CD4-positive, CD25-positive, alpha-beta regulatory T cell (primary cell): ENCODE measurements around the gene KBTBD3. TPM values are rescaled to one million over a fixed set of nuclear protein-coding genes. Genes with fewer than 3 reads are reported as not detected.
"Not testable (repeated sequence)": the region's sequence is repeated elsewhere in the genome, so short reads cannot be mapped to it uniquely, and the experiment has no call there.

Experiments
- ATAC-seq, 2 donors: fragments of 150-1000 bp; cut with Tn5 transposase; one replicate each; pipeline ENCODE4 v1.10.0; 2021; ENCODE audit warnings: low read depth in 2 of 2, moderate number of reproducible peaks in 2 of 2, moderate library complexity in 1 of 2
- DNase-seq, 3 donors: peaks; one replicate each; pipeline versions ENCODE4 v3.0.0 to v3.0.0-alpha.2; 2012 to 2022; ENCODE audit warnings: mixed read lengths in 1 of 3
- H3K27ac ChIP-seq: one replicate; pipeline ENCODE4 v1.7.0; 2013; ENCODE audit warnings: mild to moderate bottlenecking, low read length; ENCODE audit not compliant: insufficient read depth, poor library complexity, severe bottlenecking
- H3K27me3 ChIP-seq: one replicate; pipeline ENCODE4 v1.7.0; 2013; ENCODE audit warnings: low read length; ENCODE audit not compliant: control insufficient read depth, insufficient read depth
- H3K36me3 ChIP-seq: one replicate; pipeline ENCODE4 v1.7.0; 2013; ENCODE audit warnings: mild to moderate bottlenecking, low read length, moderate library complexity; ENCODE audit not compliant: control insufficient read depth, insufficient read depth
- H3K4me1 ChIP-seq: 2 replicates; pipeline ENCODE4 v1.7.0; 2013; ENCODE audit warnings: mild to moderate bottlenecking, low read length; ENCODE audit not compliant: insufficient read depth, control insufficient read depth, poor library complexity, severe bottlenecking
- H3K4me3 ChIP-seq: one replicate; pipeline ENCODE4 v1.7.0; 2013; ENCODE audit warnings: low read depth, mild to moderate bottlenecking, low read length, moderate library complexity
- H3K9me3 ChIP-seq, 2 experiments: 1 replicate in 1 of 2; 2 replicates in 1 of 2; pipeline ENCODE4 v1.7.0; 2013; ENCODE audit warnings: low read length in 2 of 2, mild to moderate bottlenecking in 1 of 2, moderate library complexity in 1 of 2; ENCODE audit not compliant: control insufficient read depth in 2 of 2
- H3K27ac Mint-ChIP-seq, 3 donors: one replicate each; pipeline ENCODE4 v1.8.0; 2020 to 2022; ENCODE audit warnings: mild to moderate bottlenecking in 3 of 3, mixed read lengths in 3 of 3, moderate library complexity in 2 of 3
- H3K27me3 Mint-ChIP-seq: one replicate; pipeline ENCODE4 v1.8.0; 2022; ENCODE audit warnings: mild to moderate bottlenecking, mixed read lengths
- H3K36me3 Mint-ChIP-seq: one replicate; pipeline ENCODE4 v1.8.0; 2020; ENCODE audit warnings: mixed read lengths
- H3K4me1 Mint-ChIP-seq, 4 donors: one replicate each; pipeline ENCODE4 v1.8.0; 2020 to 2022; ENCODE audit warnings: mixed read lengths in 4 of 4, mild to moderate bottlenecking in 1 of 4
- H3K4me3 Mint-ChIP-seq, 4 donors: one replicate each; pipeline ENCODE4 v1.8.0; 2020 to 2022; ENCODE audit warnings: mild to moderate bottlenecking in 4 of 4, mixed read lengths in 4 of 4, moderate library complexity in 3 of 4
- H3K9me3 Mint-ChIP-seq, 7 donors: one replicate each; pipeline ENCODE4 v1.8.0; 2020 to 2022; ENCODE audit warnings: mixed read lengths in 7 of 7, mild to moderate bottlenecking in 3 of 7, moderate library complexity in 2 of 7
- polyA plus RNA-seq, 4 donors: library from polyadenylated mRNA; unstranded; fragments of 300-500 nt; fragmentation: Illumina TruSeq; gene quantifications; one replicate each; pipeline ENCODE4 v1.2.3, GENCODE V29; 2021
- total RNA-seq: library from RNA; stranded (reverse); gene quantifications from one replicate; pipeline ENCODE4 v1.2.3, GENCODE V29; 2022

Gene KBTBD3
- total and polyA plus RNA-seq, 5 donors from 2014 or later: 7.8 to 12.5 (median 9.2) TPM

GRCh38 chr11:106014035-106014434 is 63.1 kb downstream of the KBTBD3 start:
- H3K27ac ChIP-seq: no peak overlapping the region

GRCh38 chr11:106012744-106013143 is 64.4 kb downstream of the KBTBD3 start:
- no peaks in the 10 kb centered on the region for H3K27me3 Mint-ChIP-seq

More at GRCh38 chr11:106014035-106014434, 63.1 kb downstream of the KBTBD3 start:
- Histone ChIP-seq H3K4me1 (peaks cover 11% of the 10 kb centered on the region), H3K36me3 (peaks cover 22% of the 10 kb centered on the region), H3K9me3 (no peaks in the 10 kb centered on the region), H3K4me3 (no peak overlapping the region), H3K27me3 (no peaks in the 10 kb centered on the region)
- Mint-ChIP-seq H3K4me3 (no peak overlapping the region), H3K36me3 (peaks cover 42% of the 10 kb centered on the region), H3K27me3 (no peaks in the 10 kb centered on the region), H3K4me1 (peaks cover 33 to 56% (median 47%) of the 10 kb centered on the region in 4 donors), H3K27ac (no peak overlapping the region), H3K9me3 (peaks cover 0 to 3% (median 2%) of the 10 kb centered on the region in 7 donors)
- DNase-seq: no peak
- ATAC-seq: no peak

GRCh38 chr11:106011481-106011880 is 65.7 kb downstream of the KBTBD3 start:
- Histone ChIP-seq H3K4me1 (no peaks in the 10 kb centered on the region), H3K27ac (no peak overlapping the region), H3K36me3 (peaks cover 45% of the 10 kb centered on the region), H3K9me3 (no peaks in the 10 kb centered on the region), H3K27me3 (no peaks in the 10 kb centered on the region), H3K4me3 (no peak overlapping the region)
- H3K4me3 Mint-ChIP-seq: no peak overlapping the region
- H3K27me3 Mint-ChIP-seq: no peaks in the 10 kb centered on the region
- peaks cover 55% of the 10 kb centered on the region for H3K36me3 Mint-ChIP-seq
- H3K4me1 Mint-ChIP-seq: peaks cover 30 to 44% (median 39%) of the 10 kb centered on the region in 4 donors
- ATAC-seq: no peak
- peaks cover 0 to 5% (median 2%) of the 10 kb centered on the region in 7 donors for H3K9me3 Mint-ChIP-seq
- no peak for DNase-seq
- peak overlapping the region in 1 of 3 donors; percentile 20 for H3K27ac Mint-ChIP-seq

More at GRCh38 chr11:106012744-106013143, 64.4 kb downstream of the KBTBD3 start:
- H3K4me1 Mint-ChIP-seq: peaks cover 30 to 52% (median 42%) of the 10 kb centered on the region in 4 donors
- Histone ChIP-seq H3K36me3 (peaks cover 33% of the 10 kb centered on the region), H3K4me3 (no peak overlapping the region), H3K4me1 (peaks cover 6% of the 10 kb centered on the region), H3K27me3 (no peaks in the 10 kb centered on the region), H3K27ac (no peak overlapping the region), H3K9me3 (no peaks in the 10 kb centered on the region)
- no peak overlapping the region for H3K4me3 Mint-ChIP-seq
- H3K27ac Mint-ChIP-seq: no peak overlapping the region
- no peak for ATAC-seq
- DNase-seq: no peak
- H3K9me3 Mint-ChIP-seq: peaks cover 0 to 5% (median 2%) of the 10 kb centered on the region in 7 donors
- peaks cover 43% of the 10 kb centered on the region for H3K36me3 Mint-ChIP-seq

- not testable (repeated sequence) for H3K27me3 Mint-ChIP-seq, H3K4me1 ChIP-seq, H3K27me3 ChIP-seq, H3K9me3 ChIP-seq, DNase-seq, H3K27ac ChIP-seq, ATAC-seq, H3K4me3 Mint-ChIP-seq, H3K27ac Mint-ChIP-seq, H3K4me3 ChIP-seq
- H3K36me3 ChIP-seq: peaks cover 31% of the 10 kb centered on the region
- H3K9me3 Mint-ChIP-seq: peaks cover 2 to 15% (median 7%) of the 10 kb centered on the region in 7 donors
- H3K36me3 Mint-ChIP-seq: peaks cover 61% of the 10 kb centered on the region
- peaks cover 1 to 15% (median 7%) of the 10 kb centered on the region in 4 donors for H3K4me1 Mint-ChIP-seq
Measured at GRCh38 chr11:106003094-106003493, 74.1 kb downstream of the KBTBD3 start.

GRCh38 chr11:106001304-106002012 is 75.7 kb downstream of the KBTBD3 start:
- H3K27me3 Mint-ChIP-seq: no peaks in the 10 kb centered on the region
- no peak overlapping the region for H3K27ac ChIP-seq
- H3K4me1 Mint-ChIP-seq: peaks cover 8 to 15% (median 8%) of the 10 kb centered on the region in 4 donors
- H3K4me3 Mint-ChIP-seq: no peak overlapping the region
- H3K9me3 ChIP-seq: peaks cover 0 to 2% of the 10 kb centered on the region in 2 experiments
- H3K27ac Mint-ChIP-seq: peak overlapping the region in 1 of 3 donors; percentile 1
- DNase-seq (no peak), ATAC-seq (no peak)
- H3K27me3 ChIP-seq: no peaks in the 10 kb centered on the region
- peaks cover 53% of the 10 kb centered on the region for H3K36me3 Mint-ChIP-seq
- peaks cover 17% of the 10 kb centered on the region for H3K36me3 ChIP-seq
- H3K9me3 Mint-ChIP-seq: peaks cover 2 to 16% (median 7%) of the 10 kb centered on the region in 7 donors
- no peak overlapping the region for H3K4me3 ChIP-seq
- H3K4me1 ChIP-seq: no peaks in the 10 kb centered on the region

Other genes with a start within 250 kb of the KBTBD3 start
- 8.3 TPM for gene MSANTD4, start 55.1 kb downstream of the KBTBD3 start, total RNA-seq
- 1 to 10 TPM; 4.0 to 8.1 (median 4.8) TPM for gene MSANTD4, start 55.1 kb downstream of the KBTBD3 start, polyA plus RNA-seq
- 21.8 TPM for gene AASDHPPT, start 315 bp upstream of the KBTBD3 start, total RNA-seq
- 10 to 100 TPM; 48.8 to 54.2 (median 50.4) TPM for gene AASDHPPT, start 315 bp upstream of the KBTBD3 start, polyA plus RNA-seq